ENCODE results near the gene MAP1B. TPM values are rescaled to one million over a fixed set of nuclear protein-coding genes. Genes with fewer than 3 reads are reported as not detected.

The MAP1B gene
- polyA plus RNA-seq, 3 donors = 0.02 TPM; not detected in 2

- intact Hi-C loops (cut with micrococcal nuclease) = no loop called here
- Mint-ChIP-seq H3K27me3 (ENCODE audit: low read depth in 3 of 3) (peaks cover 3 to 16% (median 8%) of the 10 kb centered on the region in 3 donors), H3K27ac (no peak overlapping the region), H3K4me3 (no peak overlapping the region), H3K36me3 (no peaks in the 10 kb centered on the region), H3K4me1 (no peaks in the 10 kb centered on the region), H3K9me3 (peaks cover 0 to 1% (median 0%) of the 10 kb centered on the region in 7 donors)
- no peak for DNase-seq
- Histone ChIP-seq H3K27me3 (ENCODE audit: control insufficient read depth in 2 of 2, insufficient read depth in 2 of 2, low read length in 2 of 2) (peaks cover 0 to 3% of the 10 kb centered on the region in 2 donors), H3K4me1 (ENCODE audit: control insufficient read depth in 1 of 2, insufficient read depth in 2 of 2, low read length in 2 of 2) (no peaks in the 10 kb centered on the region), H3K9ac (ENCODE audit: insufficient read depth, low read length, poor library complexity, severe bottlenecking) (no peak overlapping the region), H3K27ac (ENCODE audit: low read depth in 1 of 2, low read length in 2 of 2) (no peak overlapping the region), H3K79me2 (ENCODE audit: insufficient read depth, low read length) (no peaks in the 10 kb centered on the region), H3K36me3 (replicated peaks in 1 of 2; ENCODE audit: control insufficient read depth in 1 of 2, insufficient read depth in 2 of 2, low read length in 2 of 2) (no peaks in the 10 kb centered on the region), H3K9me3 (replicated peaks in 1 of 2; ENCODE audit: control insufficient read depth in 1 of 2, insufficient read depth in 1 of 2, low read length in 2 of 2) (no peaks in the 10 kb centered on the region), H4K20me1 (ENCODE audit: insufficient read depth, low read length) (no peaks in the 10 kb centered on the region), H3K4me3 (replicated peaks in 1 of 3; ENCODE audit: low read depth in 2 of 3, low read length in 3 of 3) (no peak overlapping the region), H2AFZ (ENCODE audit: insufficient read depth, low read depth, low read length, poor library complexity, severe bottlenecking) (no peak overlapping the region), H3K4me2 (replicated peaks; ENCODE audit: extremely low read depth, low read length, poor library complexity, severe bottlenecking) (no peak overlapping the region)
- 97% methylated on average over 4 of the region's 5 CpGs for WGBS (ENCODE audit: insufficient coverage)
- TF ChIP-seq CTCF (IDR thresholded peaks at IDR 0.05) = no peak
Observed at GRCh38 chr5:72187388-72188075, 80.3 kb downstream of the MAP1B start.

GRCh38 chr5:72188166-72188565 is 80.9 kb downstream of the MAP1B start:
- no peaks in the 10 kb centered on the region for H3K4me1 ChIP-seq (ENCODE audit: control insufficient read depth in 1 of 2, insufficient read depth in 2 of 2, low read length in 2 of 2)

More at GRCh38 chr5:72188166-72188565, 80.9 kb downstream of the MAP1B start:
- Mint-ChIP-seq H3K36me3 (no peaks in the 10 kb centered on the region), H3K9me3 (no peaks in the 10 kb centered on the region), H3K27ac (no peak overlapping the region), H3K27me3 (ENCODE audit: low read depth in 3 of 3) (peaks cover 3 to 18% (median 8%) of the 10 kb centered on the region in 3 donors), H3K4me3 (no peak overlapping the region), H3K4me1 (no peaks in the 10 kb centered on the region)
- no peak for DNase-seq
- Histone ChIP-seq H3K4me3 (replicated peaks in 1 of 3; ENCODE audit: low read depth in 2 of 3, low read length in 3 of 3) (no peak overlapping the region), H3K79me2 (ENCODE audit: insufficient read depth, low read length) (no peaks in the 10 kb centered on the region), H3K36me3 (replicated peaks in 1 of 2; ENCODE audit: control insufficient read depth in 1 of 2, insufficient read depth in 2 of 2, low read length in 2 of 2) (no peaks in the 10 kb centered on the region), H3K27me3 (ENCODE audit: control insufficient read depth in 2 of 2, insufficient read depth in 2 of 2, low read length in 2 of 2) (peaks cover 3% of the 10 kb centered on the region in 2 donors), H3K27ac (ENCODE audit: low read depth in 1 of 2, low read length in 2 of 2) (no peak overlapping the region), H2AFZ (ENCODE audit: insufficient read depth, low read depth, low read length, poor library complexity, severe bottlenecking) (no peak overlapping the region), H3K4me2 (replicated peaks; ENCODE audit: extremely low read depth, low read length, poor library complexity, severe bottlenecking) (no peak overlapping the region), H3K9ac (ENCODE audit: insufficient read depth, low read length, poor library complexity, severe bottlenecking) (no peak overlapping the region), H4K20me1 (ENCODE audit: insufficient read depth, low read length) (no peaks in the 10 kb centered on the region), H3K9me3 (replicated peaks in 1 of 2; ENCODE audit: control insufficient read depth in 1 of 2, insufficient read depth in 1 of 2, low read length in 2 of 2) (no peaks in the 10 kb centered on the region)
- WGBS (ENCODE audit: insufficient coverage) = 100% methylated on average over 1 of the region's 2 CpGs
- intact Hi-C loops (cut with micrococcal nuclease) = no loop called here
- TF ChIP-seq CTCF (IDR thresholded peaks at IDR 0.05) = no peak
